Nephron (organoid): ENCODE results near the gene PLEKHM3.
"Not testable (repeated sequence)": the region's sequence is repeated elsewhere in the genome, so short reads cannot be mapped to it uniquely, and the experiment has no call there.

ENCODE experiments used
- H3K27ac Mint-ChIP-seq, 3 experiments: 2 replicates each; pipeline ENCODE4 v1.8.0; 2020; ENCODE audit warnings: mixed read lengths in 3 of 3, mild to moderate bottlenecking in 2 of 3, moderate library complexity in 1 of 3
- H3K27me3 Mint-ChIP-seq: 2 replicates; pipeline ENCODE4 v1.8.0; 2021; ENCODE audit warnings: low read depth, mild to moderate bottlenecking, moderate library complexity, mixed read lengths
- H3K36me3 Mint-ChIP-seq: 2 replicates; pipeline ENCODE4 v1.8.0; 2020; ENCODE audit warnings: low read depth, mixed read lengths
- H3K4me1 Mint-ChIP-seq: 2 replicates; pipeline ENCODE4 v1.8.0; 2020; ENCODE audit warnings: mixed read lengths
- H3K4me3 Mint-ChIP-seq, 3 experiments: 2 replicates each; pipeline ENCODE4 v1.8.0; 2020; ENCODE audit warnings: mild to moderate bottlenecking in 3 of 3, mixed read lengths in 3 of 3, moderate library complexity in 2 of 3
- H3K9me3 Mint-ChIP-seq: 2 replicates; pipeline ENCODE4 v1.8.0; 2020; ENCODE audit warnings: mixed read lengths
- TF ChIP-seq, protein P1 (sequence below), 3 experiments: fragments of 200-600 bp; sonication (generic); IDR thresholded peaks; one replicate each; pipeline ENCODE4 v1.5.0; 2021; ENCODE audit warnings: antibody characterized with exemption in 3 of 3; ENCODE audit not compliant: unreplicated experiment in 3 of 3

Gene PLEKHM3

GRCh38 chr2:207919164-207919919 lies 106.0 kb downstream of the PLEKHM3 start:
- Mint-ChIP-seq H3K4me1 (peaks cover 14% of the 10 kb centered on the region), H3K4me3 (no peak overlapping the region), H3K27me3 (no peaks in the 10 kb centered on the region), H3K36me3 (peaks cover 4% of the 10 kb centered on the region), H3K9me3 (no peaks in the 10 kb centered on the region), H3K27ac (peak overlapping the region; percentile 24 to 85 (median 66))
- TF ChIP-seq, protein P1, sequence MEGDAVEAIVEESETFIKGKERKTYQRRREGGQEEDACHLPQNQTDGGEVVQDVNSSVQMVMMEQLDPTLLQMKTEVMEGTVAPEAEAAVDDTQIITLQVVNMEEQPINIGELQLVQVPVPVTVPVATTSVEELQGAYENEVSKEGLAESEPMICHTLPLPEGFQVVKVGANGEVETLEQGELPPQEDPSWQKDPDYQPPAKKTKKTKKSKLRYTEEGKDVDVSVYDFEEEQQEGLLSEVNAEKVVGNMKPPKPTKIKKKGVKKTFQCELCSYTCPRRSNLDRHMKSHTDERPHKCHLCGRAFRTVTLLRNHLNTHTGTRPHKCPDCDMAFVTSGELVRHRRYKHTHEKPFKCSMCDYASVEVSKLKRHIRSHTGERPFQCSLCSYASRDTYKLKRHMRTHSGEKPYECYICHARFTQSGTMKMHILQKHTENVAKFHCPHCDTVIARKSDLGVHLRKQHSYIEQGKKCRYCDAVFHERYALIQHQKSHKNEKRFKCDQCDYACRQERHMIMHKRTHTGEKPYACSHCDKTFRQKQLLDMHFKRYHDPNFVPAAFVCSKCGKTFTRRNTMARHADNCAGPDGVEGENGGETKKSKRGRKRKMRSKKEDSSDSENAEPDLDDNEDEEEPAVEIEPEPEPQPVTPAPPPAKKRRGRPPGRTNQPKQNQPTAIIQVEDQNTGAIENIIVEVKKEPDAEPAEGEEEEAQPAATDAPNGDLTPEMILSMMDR (IDR thresholded peaks at IDR 0.05; ENCODE audit: unreplicated experiment in 3 of 3), result no peak

DNA sequence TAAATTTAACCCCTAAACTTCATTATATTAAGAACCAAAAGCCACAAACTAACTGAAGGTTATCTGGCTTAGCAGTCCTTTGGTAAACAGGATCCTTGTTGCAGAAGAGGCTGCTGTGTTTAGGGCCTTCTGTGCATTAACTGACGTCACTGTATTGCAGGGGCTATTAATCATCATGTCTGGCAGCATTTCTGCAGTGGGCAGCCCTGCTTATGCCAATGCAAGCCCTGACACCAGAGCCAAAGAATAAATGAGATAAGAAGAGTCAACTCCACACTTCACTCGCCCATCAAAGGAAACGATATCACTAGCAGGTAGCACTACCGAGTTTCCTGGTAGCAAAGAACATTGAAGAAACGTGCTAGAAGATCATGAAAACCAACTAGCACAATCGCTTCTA lies 110.6 kb downstream of the PLEKHM3 start:
- Mint-ChIP-seq H3K4me3 (no peak overlapping the region), H3K27ac (no peak overlapping the region), H3K4me1 (peaks cover 5% of the 10 kb centered on the region), H3K36me3 (peaks cover 19% of the 10 kb centered on the region), H3K9me3 (no peaks in the 10 kb centered on the region), H3K27me3 (no peaks in the 10 kb centered on the region)
- TF ChIP-seq, protein P1 (IDR thresholded peaks at IDR 0.05; ENCODE audit: unreplicated experiment in 3 of 3), result no peak

GRCh38 chr2:207913772-207914358 lies 111.5 kb downstream of the PLEKHM3 start:
- TF ChIP-seq, protein P1 (IDR thresholded peaks at IDR 0.05; ENCODE audit: unreplicated experiment in 3 of 3), result no peak
- Mint-ChIP-seq H3K4me3 (no peak overlapping the region), H3K36me3 (peaks cover 19% of the 10 kb centered on the region), H3K9me3 (no peaks in the 10 kb centered on the region), H3K4me1 (no peaks in the 10 kb centered on the region), H3K27ac (no peak overlapping the region), H3K27me3 (no peaks in the 10 kb centered on the region)

GRCh38 chr2:207911856-207912255 lies 113.5 kb downstream of the PLEKHM3 start:
- no peaks in the 10 kb centered on the region for H3K27me3 Mint-ChIP-seq

DNA sequence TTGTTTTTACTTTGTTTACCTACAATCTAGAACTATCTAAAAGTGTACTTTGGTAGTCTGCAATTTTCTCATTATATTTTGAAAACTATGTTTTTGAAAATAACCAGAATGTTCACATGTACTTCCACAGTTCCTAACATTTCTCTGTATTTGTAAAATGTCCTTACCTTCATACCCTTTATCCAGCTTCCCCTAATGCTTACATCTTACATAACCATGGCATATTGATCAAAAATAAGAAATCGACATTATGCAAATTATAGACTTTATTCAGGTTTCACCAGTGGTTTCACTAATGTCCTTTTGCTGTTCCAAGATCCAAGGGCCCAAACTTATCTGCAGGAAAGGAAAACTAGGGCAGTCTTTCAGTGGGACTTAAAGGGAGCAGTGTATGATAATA lies 114.1 kb downstream of the PLEKHM3 start:
- Mint-ChIP-seq H3K4me1 (no peaks in the 10 kb centered on the region), H3K4me3 (no peak overlapping the region), H3K27me3 (no peaks in the 10 kb centered on the region), H3K36me3 (peaks cover 19% of the 10 kb centered on the region), H3K27ac (no peak overlapping the region), H3K9me3 (no peaks in the 10 kb centered on the region)
- TF ChIP-seq, protein P1 (IDR thresholded peaks at IDR 0.05; ENCODE audit: unreplicated experiment in 3 of 3), result no peak

More at GRCh38 chr2:207911856-207912255, 113.5 kb downstream of the PLEKHM3 start:
- H3K4me1 Mint-ChIP-seq, result no peaks in the 10 kb centered on the region
- no peak overlapping the region for H3K4me3 Mint-ChIP-seq
- no peak overlapping the region for H3K27ac Mint-ChIP-seq
- H3K9me3 Mint-ChIP-seq, result no peaks in the 10 kb centered on the region
- peaks cover 19% of the 10 kb centered on the region for H3K36me3 Mint-ChIP-seq
- TF ChIP-seq, protein P1 (IDR thresholded peaks at IDR 0.05; ENCODE audit: unreplicated experiment in 3 of 3), result no peak

DNA sequence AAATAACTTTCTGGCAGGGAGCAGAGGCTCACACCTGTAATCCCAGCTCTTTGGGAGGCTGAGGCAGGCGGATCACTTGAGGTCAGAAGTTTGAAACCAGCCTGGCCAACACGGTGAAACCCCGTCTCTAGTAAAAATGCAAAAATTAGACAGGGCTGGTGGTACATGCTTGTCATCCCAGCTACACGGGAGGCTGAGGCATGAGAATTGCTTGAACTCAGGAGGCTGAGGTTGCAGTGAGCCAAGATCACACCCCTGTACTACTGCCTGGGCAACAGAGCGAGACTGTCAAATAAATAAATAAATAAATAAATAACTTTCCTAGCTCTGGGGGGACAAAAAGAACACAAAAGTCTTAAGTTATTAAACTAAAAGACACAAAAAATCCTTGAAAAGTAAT lies 118.8 kb downstream of the PLEKHM3 start:
- not testable (repeated sequence) for H3K4me1 Mint-ChIP-seq, H3K9me3 Mint-ChIP-seq, H3K27me3 Mint-ChIP-seq, H3K4me3 Mint-ChIP-seq, H3K36me3 Mint-ChIP-seq
- peak overlapping the region; percentile 44 to 66 (median 62) for H3K27ac Mint-ChIP-seq
